Endothelial cell of umbilical vein (primary cell): Measurements from ENCODE around the gene CCDC172. TPM values are rescaled to one million over a fixed set of nuclear protein-coding genes. Genes with fewer than 3 reads are reported as not detected.

Experiments used
- BruUV-seq: library from RNA; stranded (reverse); fragments of 400-500 nt; replicated peaks from 2 replicates; lab custom pipeline; 2021; lab: Mats Ljungman, UMichigan
- CTCF ChIA-PET: fragments of 300-600, 350-600 bp; sonication (Branson Sonifier 250); formaldehyde crosslinking; loops from one replicate; lab custom pipeline; 2021; ENCODE audit warnings: antibody characterized with exemption, inconsistent platforms; lab: Charles Lee
- POLR2A ChIA-PET: fragments of 300-600, 350-600 bp; sonication (Branson Sonifier 250); formaldehyde crosslinking; loops from one replicate; lab custom pipeline; 2021; ENCODE audit warnings: antibody characterized with exemption, inconsistent platforms; lab: Charles Lee
- DNase-seq: peaks from one replicate; pipeline ENCODE4 v3.0.0-alpha.2; 2011; ENCODE audit warnings: low read depth, low spot score
- FAIRE-seq: peaks from 2 replicates; lab custom pipeline; 2011; peaks lifted over from hg19 to GRCh38; lab: Jason Lieb, UNC
- H2AFZ ChIP-seq: 2 replicates; pipeline ENCODE4 v1.6.0; 2012; ENCODE audit warnings: low read depth, low read length, control low read depth, inconsistent platforms
- H3K27ac ChIP-seq: 2 replicates; pipeline ENCODE4 v1.5.1; 2011; ENCODE audit warnings: low read depth, mild to moderate bottlenecking, control low read depth, low read length, moderate library complexity; ENCODE audit not compliant: insufficient read depth
- H3K27me3 ChIP-seq, 2 experiments: 2 replicates each; pipeline versions ENCODE4 v1.6.0 to v1.6.1; 2011; ENCODE audit warnings: low read length in 2 of 2, mixed read lengths in 1 of 2; ENCODE audit not compliant: control insufficient read depth in 2 of 2, insufficient read depth in 2 of 2
- H3K36me3 ChIP-seq, 2 experiments: 2 replicates in 1 of 2; 3 replicates in 1 of 2; pipeline ENCODE4 v1.5.1; 2011; ENCODE audit warnings: low read length in 2 of 2, mild to moderate bottlenecking in 1 of 2, moderate library complexity in 1 of 2; ENCODE audit not compliant: control insufficient read depth in 2 of 2, insufficient read depth in 2 of 2; ENCODE audit errors: extremely low read depth in 1 of 2
- H3K4me1 ChIP-seq: 3 replicates; pipeline ENCODE4 v1.5.1; 2011; ENCODE audit warnings: mild to moderate bottlenecking, low read length; ENCODE audit not compliant: control insufficient read depth, insufficient read depth; ENCODE audit errors: extremely low read depth
- H3K4me2 ChIP-seq: 2 replicates; pipeline ENCODE4 v1.6.1; 2011; ENCODE audit warnings: low read length, control low read depth, mixed read lengths; ENCODE audit not compliant: insufficient read depth
- H3K4me3 ChIP-seq, 3 experiments: fragments of 200-600 bp in 1 of 3; sonication (generic), shearing (Covaris generic) in 1 of 3; replicated peaks in 1 of 3; 2 replicates each; pipeline ENCODE4 v1.5.1; 2011 to 2016; ENCODE audit warnings: control low read depth in 3 of 3, low read length in 3 of 3, mild to moderate bottlenecking in 2 of 3, inconsistent platforms in 1 of 3, low read depth in 1 of 3, moderate library complexity in 1 of 3; ENCODE audit not compliant: insufficient read depth in 1 of 3
- H3K79me2 ChIP-seq: 2 replicates; pipeline ENCODE4 v1.6.0; 2012; ENCODE audit warnings: low read length, inconsistent platforms; ENCODE audit not compliant: control insufficient read depth, insufficient read depth
- H3K9ac ChIP-seq: replicated peaks from 2 replicates; pipeline ENCODE3; 2011; ENCODE audit warnings: low read length, control low read depth; ENCODE audit not compliant: insufficient read depth; ENCODE audit errors: extremely low read depth
- H3K9me1 ChIP-seq: replicated peaks from 3 replicates; pipeline ENCODE4 v1.6.0; 2011; ENCODE audit warnings: mild to moderate bottlenecking, low read length; ENCODE audit not compliant: control insufficient read depth, insufficient read depth; ENCODE audit errors: extremely low read depth
- H3K9me3 ChIP-seq: replicated peaks from 2 replicates; pipeline ENCODE4 v1.5.1; 2012; ENCODE audit warnings: low read length, inconsistent platforms; ENCODE audit not compliant: control insufficient read depth, insufficient read depth
- H4K20me1 ChIP-seq: replicated peaks from 2 replicates; pipeline ENCODE3; 2011; ENCODE audit warnings: mild to moderate bottlenecking, low read length; ENCODE audit not compliant: control insufficient read depth, insufficient read depth; ENCODE audit errors: extremely low read depth
- EZH2 ChIP-seq: IDR thresholded peaks from 2 replicates; pipeline ENCODE4 v1.6.1; 2012; ENCODE audit warnings: borderline replicate concordance, low read depth, mild to moderate bottlenecking, moderate library complexity, low read length, inconsistent platforms; ENCODE audit not compliant: severe bottlenecking
- FOS ChIP-seq: IDR thresholded peaks from 2 replicates; pipeline ENCODE4 v1.6.1; 2011; ENCODE audit warnings: mild to moderate bottlenecking, low read length, moderate library complexity, borderline replicate concordance; ENCODE audit not compliant: insufficient read depth
- GATA2 ChIP-seq: IDR thresholded peaks from 2 replicates; pipeline ENCODE4 v1.7.0; 2011; ENCODE audit warnings: low read depth, mild to moderate bottlenecking, moderate library complexity, mixed read lengths, low read length; ENCODE audit not compliant: insufficient read length, insufficient read depth
- JUN ChIP-seq: IDR thresholded peaks from 2 replicates; pipeline ENCODE4 v1.6.1; 2011; ENCODE audit warnings: borderline replicate concordance, low read depth; ENCODE audit not compliant: insufficient read length, insufficient read depth
- MYC ChIP-seq: IDR thresholded peaks from one replicate; pipeline ENCODE4 v1.6.1; 2011; ENCODE audit warnings: mild to moderate bottlenecking, low read depth, low read length
- POLR2A ChIP-seq: IDR thresholded peaks from 2 replicates; pipeline ENCODE4 v1.6.1; 2012; ENCODE audit warnings: low read depth, mild to moderate bottlenecking, control low read depth, low read length
- POLR2AphosphoS5 ChIP-seq: IDR thresholded peaks from 2 replicates; pipeline ENCODE4 v1.6.1; 2012; ENCODE audit warnings: low read depth, mild to moderate bottlenecking, control low read depth, low read length, moderate library complexity; ENCODE audit not compliant: insufficient read depth
- dilution Hi-C: fragments of 300-500 bp; cut with MboI; formaldehyde crosslinking; loops from one replicate; pipeline ENCODE4 v1.15.0; 2019; ENCODE audit warnings: low sequenced_read_pairs; ENCODE audit not compliant: extremely low pct_ligation_motif_present
- intact Hi-C: fragments of 100-400 bp; cut with micrococcal nuclease; formaldehyde crosslinking; loops from one replicate; pipeline ENCODE4 v1.10.0; 2022
- polyA plus RNA-seq, 4 experiments: library from polyadenylated mRNA; depleted of rRNA in 3 of 4; stranded (reverse) in 3 of 4; unstranded in 1 of 4; fragments of >200 nt; gene quantifications; 2 replicates each; pipeline versions ENCODE4 v1.2.1 to v1.2.3, GENCODE V29; 2011 to 2012; ENCODE audit warnings: missing spikeins in 1 of 4
- total RNA-seq: library from RNA; stranded (reverse); gene quantifications from 2 replicates; pipeline ENCODE4 v1.2.3, GENCODE V29; 2021
- TF ChIP-seq, protein P1 (sequence below), 2 donors: IDR thresholded peaks; 1 replicate in 1 of 2; 2 replicates in 1 of 2; pipeline ENCODE4 v1.5.1; 2011; ENCODE audit warnings: low read length in 2 of 2, mild to moderate bottlenecking in 2 of 2, moderate library complexity in 2 of 2, control low read depth in 1 of 2, inconsistent platforms in 1 of 2, low read depth in 1 of 2; ENCODE audit not compliant: insufficient read depth in 1 of 2; ENCODE audit errors: extremely low read depth in 1 of 2
- TF ChIP-seq, protein P2 (sequence below): IDR thresholded peaks from 2 replicates; pipeline ENCODE4 v1.6.1; 2011; ENCODE audit not compliant: insufficient read depth, insufficient read length

The CCDC172 gene
- total and polyA plus RNA-seq, 2 donors (not counting 3 experiments of a cell fraction or from before 2014, with no cell fraction given): not detected

DNA sequence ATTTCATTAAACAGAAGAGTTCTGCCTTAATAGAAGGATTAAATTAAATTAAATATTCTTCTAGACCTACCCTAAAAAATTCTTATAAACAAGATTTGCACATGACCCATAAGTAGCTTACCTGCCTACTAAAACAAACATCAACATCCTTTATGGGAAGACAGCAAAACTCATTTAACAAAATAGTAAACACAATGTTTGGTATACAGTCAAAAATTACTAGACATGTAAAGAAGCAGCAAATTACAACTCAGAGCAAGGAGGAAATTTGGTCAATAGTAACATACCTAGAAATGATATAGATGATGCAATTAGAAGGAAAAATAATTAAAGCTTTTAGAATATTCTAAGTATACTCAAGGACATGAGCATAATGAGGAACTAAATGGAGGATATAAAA is 27.9 kb downstream of the CCDC172 start:
- Histone ChIP-seq H3K79me2 (no peaks in the 10 kb centered on the region), H3K4me2 (no peak overlapping the region), H3K27me3 (no peaks in the 10 kb centered on the region), H4K20me1 (no peaks in the 10 kb centered on the region), H3K36me3 (no peaks in the 10 kb centered on the region), H3K4me3 (no peak overlapping the region), H2AFZ (no peak overlapping the region), H3K9me1 (no peaks in the 10 kb centered on the region), H3K4me1 (no peaks in the 10 kb centered on the region), H3K9me3 (no peaks in the 10 kb centered on the region), H3K9ac (no peak overlapping the region), H3K27ac (no peak overlapping the region)
- no TSS peak for BruUV-seq
- ChIA-PET POLR2A (no interaction called here), CTCF (interaction anchor here (0.6 kb wide), 1 partner anchor 65 kb away, joined by 4 read pairs; no protein-coding TSS in a partner anchor)
- TF ChIP-seq POLR2A (no peak), MYC (no peak), EZH2 (no peak), GATA2 (no peak), JUN (no peak), FOS (no peak), POLR2AphosphoS5 (no peak)
- TF ChIP-seq, protein P1, sequence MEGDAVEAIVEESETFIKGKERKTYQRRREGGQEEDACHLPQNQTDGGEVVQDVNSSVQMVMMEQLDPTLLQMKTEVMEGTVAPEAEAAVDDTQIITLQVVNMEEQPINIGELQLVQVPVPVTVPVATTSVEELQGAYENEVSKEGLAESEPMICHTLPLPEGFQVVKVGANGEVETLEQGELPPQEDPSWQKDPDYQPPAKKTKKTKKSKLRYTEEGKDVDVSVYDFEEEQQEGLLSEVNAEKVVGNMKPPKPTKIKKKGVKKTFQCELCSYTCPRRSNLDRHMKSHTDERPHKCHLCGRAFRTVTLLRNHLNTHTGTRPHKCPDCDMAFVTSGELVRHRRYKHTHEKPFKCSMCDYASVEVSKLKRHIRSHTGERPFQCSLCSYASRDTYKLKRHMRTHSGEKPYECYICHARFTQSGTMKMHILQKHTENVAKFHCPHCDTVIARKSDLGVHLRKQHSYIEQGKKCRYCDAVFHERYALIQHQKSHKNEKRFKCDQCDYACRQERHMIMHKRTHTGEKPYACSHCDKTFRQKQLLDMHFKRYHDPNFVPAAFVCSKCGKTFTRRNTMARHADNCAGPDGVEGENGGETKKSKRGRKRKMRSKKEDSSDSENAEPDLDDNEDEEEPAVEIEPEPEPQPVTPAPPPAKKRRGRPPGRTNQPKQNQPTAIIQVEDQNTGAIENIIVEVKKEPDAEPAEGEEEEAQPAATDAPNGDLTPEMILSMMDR (IDR thresholded peaks at IDR 0.05; ENCODE audit: extremely low read depth in 1 of 2, insufficient read depth in 1 of 2, low read depth in 1 of 2, low read length in 2 of 2): no peak
- TF ChIP-seq, protein P2, sequence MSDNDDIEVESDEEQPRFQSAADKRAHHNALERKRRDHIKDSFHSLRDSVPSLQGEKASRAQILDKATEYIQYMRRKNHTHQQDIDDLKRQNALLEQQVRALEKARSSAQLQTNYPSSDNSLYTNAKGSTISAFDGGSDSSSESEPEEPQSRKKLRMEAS: no peak
- FAIRE-seq: no peak
- intact Hi-C loops: no loop called here
- dilution Hi-C loops: no loop called here
- no peak for DNase-seq
